Upper lobe of right lung (tissue), 1 donor: Measurements from ENCODE around the gene PPP1R36. TPM values are rescaled to one million over a fixed set of nuclear protein-coding genes. Genes with fewer than 3 reads are reported as not detected.
"Not testable (repeated sequence)": the region's sequence is repeated elsewhere in the genome, so short reads cannot be mapped to it uniquely, and the experiment has no call there.

ENCODE experiments used
- ATAC-seq: fragments of 200-7000 bp; cut with Tn5 transposase; one replicate; pipeline ENCODE4 v1.9.1; 2020; ENCODE audit warnings: mild to moderate bottlenecking, moderate library complexity
- DNase-seq: peaks from one replicate; pipeline ENCODE4 v3.0.0-alpha.2; 2020
- H3K27ac ChIP-seq: fragments of 200-600 bp; one replicate; pipeline ENCODE4 v1.8.0; 2022
- H3K27me3 ChIP-seq: fragments of 200-600 bp; one replicate; pipeline ENCODE4 v1.8.0; 2022; ENCODE audit warnings: mild to moderate bottlenecking
- H3K36me3 ChIP-seq: fragments of 200-600 bp; one replicate; pipeline ENCODE4 v1.8.0; 2022
- H3K4me1 ChIP-seq: fragments of 200-600 bp; one replicate; pipeline ENCODE4 v1.8.0; 2022
- H3K4me3 ChIP-seq: fragments of 200-600 bp; one replicate; pipeline ENCODE4 v1.8.0; 2022; ENCODE audit warnings: mild to moderate bottlenecking
- H3K9me3 ChIP-seq: fragments of 200-600 bp; one replicate; pipeline ENCODE4 v1.8.0; 2022
- intact Hi-C: fragments of 100-400 bp; cut with DNase I; formaldehyde crosslinking; loops from one replicate; pipeline ENCODE4 v1.11.0; 2022
- total RNA-seq: library from RNA; stranded (reverse); fragmentation: NEBNext Ultra II Directional; extraction: Animal tissue kit (Norgen Biotek cat#: 25700); gene quantifications from one replicate; pipeline ENCODE4 v1.2.1, GENCODE V29; 2021
- TF ChIP-seq, protein P1 (sequence below): fragments of 200-600 bp; IDR thresholded peaks from one replicate; pipeline ENCODE4 v1.8.0; 2022; ENCODE audit warnings: antibody characterized with exemption
- donor health status: DM: no; HTN: yes; CAD: no; lungs with severe emphysema.

PPP1R36 gene
- total RNA-seq, 1 donor from 2014 or later = 0.46 TPM

DNA sequence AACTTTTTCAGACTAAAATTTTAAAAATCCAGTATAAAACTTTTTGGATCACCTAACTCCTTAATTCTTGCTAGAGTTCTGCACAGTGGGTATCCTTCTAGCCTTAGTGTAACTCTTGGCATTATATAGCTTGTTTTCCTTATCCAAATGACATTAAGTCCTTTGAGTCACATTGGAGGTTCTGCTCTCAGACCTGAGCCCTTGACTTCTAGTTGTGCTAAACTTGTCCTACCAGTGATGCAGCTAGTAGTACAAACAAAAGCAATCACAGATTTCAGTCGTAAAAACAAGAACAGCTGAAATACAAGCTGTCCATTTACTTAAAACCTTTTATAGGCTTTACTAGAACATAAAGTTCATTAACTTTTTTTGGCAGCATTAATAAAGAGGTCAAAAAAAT lies 34.7 kb upstream of the PPP1R36 start:
- DNase-seq (no peak), ATAC-seq (peak; percentile 24)
- Histone ChIP-seq H3K4me3 (no peak overlapping the region), H3K4me1 (peaks cover 36% of the 10 kb centered on the region), H3K36me3 (no peaks in the 10 kb centered on the region), H3K27me3 (no peaks in the 10 kb centered on the region), H3K27ac (no peak overlapping the region), H3K9me3 (no peaks in the 10 kb centered on the region)
- TF ChIP-seq, protein P1, sequence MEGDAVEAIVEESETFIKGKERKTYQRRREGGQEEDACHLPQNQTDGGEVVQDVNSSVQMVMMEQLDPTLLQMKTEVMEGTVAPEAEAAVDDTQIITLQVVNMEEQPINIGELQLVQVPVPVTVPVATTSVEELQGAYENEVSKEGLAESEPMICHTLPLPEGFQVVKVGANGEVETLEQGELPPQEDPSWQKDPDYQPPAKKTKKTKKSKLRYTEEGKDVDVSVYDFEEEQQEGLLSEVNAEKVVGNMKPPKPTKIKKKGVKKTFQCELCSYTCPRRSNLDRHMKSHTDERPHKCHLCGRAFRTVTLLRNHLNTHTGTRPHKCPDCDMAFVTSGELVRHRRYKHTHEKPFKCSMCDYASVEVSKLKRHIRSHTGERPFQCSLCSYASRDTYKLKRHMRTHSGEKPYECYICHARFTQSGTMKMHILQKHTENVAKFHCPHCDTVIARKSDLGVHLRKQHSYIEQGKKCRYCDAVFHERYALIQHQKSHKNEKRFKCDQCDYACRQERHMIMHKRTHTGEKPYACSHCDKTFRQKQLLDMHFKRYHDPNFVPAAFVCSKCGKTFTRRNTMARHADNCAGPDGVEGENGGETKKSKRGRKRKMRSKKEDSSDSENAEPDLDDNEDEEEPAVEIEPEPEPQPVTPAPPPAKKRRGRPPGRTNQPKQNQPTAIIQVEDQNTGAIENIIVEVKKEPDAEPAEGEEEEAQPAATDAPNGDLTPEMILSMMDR = no peak
- intact Hi-C loops = no loop called here

DNA sequence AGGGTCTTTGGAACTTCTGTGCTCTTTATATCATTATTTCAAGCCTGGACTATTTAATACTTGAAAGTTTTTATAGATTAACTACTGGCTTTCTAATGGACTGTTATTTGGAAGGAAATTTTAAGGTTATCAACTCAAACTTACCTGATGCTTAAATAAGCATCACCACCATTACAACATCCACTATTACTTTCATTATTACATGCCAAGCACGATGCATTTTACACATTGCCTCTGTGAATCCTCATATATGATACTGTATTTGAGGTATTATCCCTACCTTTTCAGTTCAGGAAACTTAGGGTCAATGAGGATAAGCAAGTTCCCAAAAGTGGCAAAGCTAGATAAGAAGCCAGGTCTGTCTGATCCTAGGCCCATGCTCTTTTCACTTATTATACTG lies 32.8 kb upstream of the PPP1R36 start:
- Histone ChIP-seq H3K9me3 (no peaks in the 10 kb centered on the region), H3K4me3 (no peak overlapping the region), H3K36me3 (peaks cover 8% of the 10 kb centered on the region), H3K4me1 (peaks cover 18% of the 10 kb centered on the region), H3K27me3 (no peaks in the 10 kb centered on the region), H3K27ac (no peak overlapping the region)
- ATAC-seq (no peak), DNase-seq (no peak)
- intact Hi-C loops = no loop called here
- TF ChIP-seq, protein P1 = no peak

DNA sequence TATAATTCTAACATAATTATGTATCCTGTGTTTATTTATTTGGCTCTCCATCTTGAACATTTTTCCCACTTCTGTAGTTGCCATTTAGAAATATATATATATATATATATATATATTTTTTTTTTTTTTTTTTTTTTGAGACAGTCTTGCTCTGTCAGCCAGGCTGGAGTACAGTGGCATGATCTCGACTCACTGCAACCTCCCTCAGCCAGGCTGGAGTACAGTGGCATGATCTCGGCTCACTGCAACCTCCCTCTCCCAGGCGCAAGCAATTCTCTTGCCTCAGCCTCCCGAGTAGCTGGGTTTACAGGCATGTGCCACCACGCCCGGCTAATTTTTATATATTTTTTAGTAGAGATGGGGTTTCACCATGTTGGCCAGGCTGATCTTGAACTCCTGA lies 32.1 kb upstream of the PPP1R36 start:
- DNase-seq, H3K27ac ChIP-seq, H3K27me3 ChIP-seq, intact Hi-C loops, H3K9me3 ChIP-seq, ATAC-seq, H3K4me3 ChIP-seq: not testable (repeated sequence)
- Histone ChIP-seq H3K36me3 (peaks cover 15% of the 10 kb centered on the region), H3K4me1 (peaks cover 13% of the 10 kb centered on the region)

- no peaks in the 10 kb centered on the region for H3K27me3 ChIP-seq
- no peak for ATAC-seq
- no peaks in the 10 kb centered on the region for H3K9me3 ChIP-seq
- no peak overlapping the region for H3K4me3 ChIP-seq
- intact Hi-C loops = no loop called here
- H3K36me3 ChIP-seq = peaks cover 20% of the 10 kb centered on the region
- H3K4me1 ChIP-seq = peaks cover 13% of the 10 kb centered on the region
- no peak for DNase-seq
- no peak overlapping the region for H3K27ac ChIP-seq
- TF ChIP-seq, protein P1 = no peak
Observed at GRCh38 chr14:64518229-64518628, 31.5 kb upstream of the PPP1R36 start.

DNA sequence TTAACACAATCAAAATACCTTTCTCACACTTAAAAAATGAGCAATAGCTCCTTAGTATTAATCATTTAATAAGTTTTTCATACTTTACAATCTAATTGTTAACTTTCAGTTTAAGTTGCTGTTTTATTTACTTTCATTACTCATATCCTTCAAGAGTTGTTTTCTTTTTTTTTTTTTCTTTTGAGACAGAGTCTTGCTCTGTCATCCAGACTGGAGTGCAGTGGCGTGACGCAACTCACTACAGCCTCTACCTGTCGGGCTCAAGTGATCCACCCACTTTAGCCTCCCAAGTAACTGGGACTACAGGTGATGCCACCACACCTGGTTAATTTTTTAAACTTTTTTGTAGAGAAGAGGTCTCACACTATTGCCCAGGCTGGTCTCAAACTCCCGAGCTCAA lies 29.1 kb upstream of the PPP1R36 start:
- Histone ChIP-seq H3K27me3 (no peaks in the 10 kb centered on the region), H3K27ac (no peak overlapping the region), H3K4me1 (peaks cover 6% of the 10 kb centered on the region), H3K9me3 (no peaks in the 10 kb centered on the region), H3K36me3 (peaks cover 31% of the 10 kb centered on the region), H3K4me3 (no peak overlapping the region)
- no peak for DNase-seq
- ATAC-seq = peak; percentile 43
- TF ChIP-seq, protein P1 = no peak
- intact Hi-C loops = no loop called here

DNA sequence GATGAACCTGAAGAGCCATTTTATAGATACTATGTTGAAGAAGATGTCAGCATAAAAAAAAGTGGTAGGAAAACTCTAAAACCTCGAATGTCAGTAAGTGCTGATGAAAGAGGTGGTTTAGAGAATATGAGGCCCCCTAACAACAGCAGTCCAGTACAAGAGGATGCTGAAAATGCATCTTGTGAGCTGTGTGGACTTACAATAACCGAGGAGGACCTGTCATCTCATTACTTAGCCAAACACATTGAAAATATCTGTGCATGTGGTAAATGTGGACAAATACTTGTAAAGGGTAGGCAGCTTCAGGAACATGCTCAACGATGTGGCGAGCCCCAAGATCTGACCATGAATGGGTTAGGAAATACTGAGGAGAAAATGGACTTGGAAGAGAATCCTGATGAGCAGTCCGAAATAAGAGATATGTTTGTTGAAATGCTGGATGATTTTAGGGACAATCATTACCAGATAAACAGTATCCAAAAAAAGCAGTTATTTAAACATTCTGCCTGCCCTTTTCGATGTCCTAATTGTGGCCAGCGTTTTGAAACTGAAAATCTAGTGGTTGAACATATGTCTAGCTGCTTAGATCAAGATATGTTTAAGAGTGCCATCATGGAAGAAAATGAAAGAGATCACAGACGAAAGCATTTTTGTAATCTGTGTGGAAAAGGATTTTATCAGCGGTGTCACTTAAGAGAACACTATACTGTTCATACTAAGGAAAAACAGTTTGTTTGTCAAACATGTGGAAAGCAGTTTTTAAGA lies 27.0 kb upstream of the PPP1R36 start:
- no peak for ATAC-seq
- intact Hi-C loops = no loop called here
- Histone ChIP-seq H3K36me3 (peaks cover 31% of the 10 kb centered on the region), H3K9me3 (no peaks in the 10 kb centered on the region), H3K4me1 (peaks cover 6% of the 10 kb centered on the region), H3K4me3 (no peak overlapping the region), H3K27me3 (no peaks in the 10 kb centered on the region), H3K27ac (no peak overlapping the region)
- DNase-seq = no peak
- TF ChIP-seq, protein P1 = no peak
